Activated naive CD4-positive, alpha-beta T cell treated with anti-CD3 and anti-CD28 coated beads, Interleukin-2, amount 10 ng/mL, durations not matched to agents 7 days and 5 days (primary cell): ENCODE results near the gene CRYAA.
"Not testable (repeated sequence)": the region's sequence is repeated elsewhere in the genome, so short reads cannot be mapped to it uniquely, and the experiment has no call there.

Experiments
- CTCF ChIA-PET: fragments of 350-600 bp; sonication (Branson Sonifier 250); formaldehyde crosslinking; loops from one replicate; lab custom pipeline; 2021; ENCODE audit warnings: antibody characterized with exemption; lab: Charles Lee
- DNase-seq: peaks from one replicate; pipeline ENCODE4 v3.0.0-alpha.2; 2020
- H3K27ac Mint-ChIP-seq: one replicate; pipeline ENCODE4 v1.8.0; 2021; ENCODE audit warnings: mild to moderate bottlenecking, moderate library complexity, mixed read lengths
- H3K27me3 Mint-ChIP-seq: one replicate; pipeline ENCODE4 v1.8.0; 2021; ENCODE audit warnings: mild to moderate bottlenecking, mixed read lengths
- H3K36me3 Mint-ChIP-seq: one replicate; pipeline ENCODE4 v1.8.0; 2021; ENCODE audit warnings: mixed read lengths
- H3K4me1 Mint-ChIP-seq: one replicate; pipeline ENCODE4 v1.8.0; 2021; ENCODE audit warnings: mixed read lengths
- H3K4me3 Mint-ChIP-seq: one replicate; pipeline ENCODE4 v1.8.0; 2021; ENCODE audit warnings: mild to moderate bottlenecking, moderate library complexity, mixed read lengths
- H3K9me3 Mint-ChIP-seq: one replicate; pipeline ENCODE4 v1.8.0; 2021; ENCODE audit warnings: mixed read lengths

Gene CRYAA

GRCh38 chr21:43169230-43169886 lies 550 bp downstream of the CRYAA start:
- H3K27me3 Mint-ChIP-seq, DNase-seq, H3K36me3 Mint-ChIP-seq, H3K27ac Mint-ChIP-seq, H3K9me3 Mint-ChIP-seq, H3K4me3 Mint-ChIP-seq, H3K4me1 Mint-ChIP-seq, CTCF ChIA-PET: not testable (repeated sequence)

GRCh38 chr21:43169891-43170290 lies 1.1 kb downstream of the CRYAA start:
- CTCF ChIA-PET, H3K27ac Mint-ChIP-seq, H3K27me3 Mint-ChIP-seq, H3K4me3 Mint-ChIP-seq, H3K4me1 Mint-ChIP-seq, H3K9me3 Mint-ChIP-seq, DNase-seq, H3K36me3 Mint-ChIP-seq: not testable (repeated sequence)

GRCh38 chr21:43172812-43173211 lies 4.0 kb downstream of the CRYAA start:
- H3K27ac Mint-ChIP-seq, H3K9me3 Mint-ChIP-seq, H3K27me3 Mint-ChIP-seq, CTCF ChIA-PET, H3K4me1 Mint-ChIP-seq, H3K4me3 Mint-ChIP-seq, H3K36me3 Mint-ChIP-seq, DNase-seq: not testable (repeated sequence)

DNA sequence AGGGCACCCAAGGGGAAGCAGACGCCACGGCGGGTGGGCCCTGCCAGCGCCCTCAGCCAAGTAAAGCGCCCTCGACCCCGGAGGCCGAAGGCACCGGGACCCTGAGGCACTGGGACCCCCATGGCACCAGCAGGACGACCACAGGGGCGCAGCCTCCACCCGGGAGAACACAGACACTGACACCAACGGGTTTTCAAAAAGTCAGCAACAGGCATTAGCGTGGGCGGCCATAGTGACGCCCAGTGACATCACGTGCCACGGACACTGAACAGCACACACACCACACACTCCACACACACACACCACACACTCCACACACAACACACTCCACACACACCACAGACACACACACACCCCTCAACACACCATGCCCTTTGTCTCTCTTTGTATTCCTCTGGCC lies 4.6 kb downstream of the CRYAA start:
- DNase-seq, CTCF ChIA-PET, H3K27ac Mint-ChIP-seq, H3K9me3 Mint-ChIP-seq, H3K27me3 Mint-ChIP-seq, H3K4me1 Mint-ChIP-seq, H3K36me3 Mint-ChIP-seq, H3K4me3 Mint-ChIP-seq: not testable (repeated sequence)

DNA sequence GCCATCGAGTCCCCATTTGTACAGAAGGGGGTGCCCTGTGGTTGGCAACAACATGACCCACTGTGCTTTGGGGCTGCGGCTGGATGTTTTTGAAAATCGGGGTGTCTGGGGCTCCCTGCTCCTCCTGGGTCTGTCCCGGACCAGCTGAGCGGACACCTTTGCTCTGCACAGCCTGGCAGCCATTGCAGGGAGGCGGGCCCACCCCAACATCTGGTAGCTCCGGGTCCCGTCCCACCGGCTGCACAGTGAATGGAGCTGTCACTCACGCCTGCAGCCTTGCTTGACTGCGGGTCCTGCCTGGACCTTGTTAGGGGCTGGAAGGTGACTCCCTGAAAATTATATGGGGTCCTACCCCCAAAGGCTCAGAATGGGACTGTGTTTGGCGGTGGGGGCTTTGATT lies 5.1 kb downstream of the CRYAA start:
- H3K4me1 Mint-ChIP-seq, H3K4me3 Mint-ChIP-seq, DNase-seq, H3K27ac Mint-ChIP-seq, H3K9me3 Mint-ChIP-seq, H3K27me3 Mint-ChIP-seq, H3K36me3 Mint-ChIP-seq, CTCF ChIA-PET: not testable (repeated sequence)

- H3K9me3 Mint-ChIP-seq, CTCF ChIA-PET: not testable (repeated sequence)
Observed at GRCh38 chr21:43174998-43175397, 6.2 kb downstream of the CRYAA start.

DNA sequence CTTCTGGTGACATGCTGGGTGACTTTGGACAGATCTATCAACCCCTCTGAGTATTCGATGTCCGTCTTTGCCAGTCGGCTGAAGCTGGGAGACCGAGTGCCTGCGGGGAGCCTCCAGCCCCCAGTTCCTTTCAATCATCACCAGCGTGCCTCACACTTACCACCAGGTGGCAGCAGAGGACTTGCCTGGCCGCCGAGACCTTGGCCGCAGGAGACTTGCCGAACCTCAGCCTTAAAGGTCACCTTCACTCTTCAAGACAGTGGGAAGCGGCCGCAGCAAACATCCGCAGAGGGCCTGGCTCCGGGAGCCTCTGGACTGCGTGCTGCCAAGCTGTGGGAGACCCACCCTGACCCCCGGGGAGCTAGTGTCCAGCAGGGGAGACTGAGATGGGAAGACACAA lies 7.8 kb downstream of the CRYAA start:
- H3K27ac Mint-ChIP-seq, H3K4me1 Mint-ChIP-seq, H3K27me3 Mint-ChIP-seq, H3K9me3 Mint-ChIP-seq, H3K36me3 Mint-ChIP-seq, CTCF ChIA-PET, DNase-seq, H3K4me3 Mint-ChIP-seq: not testable (repeated sequence)

More at GRCh38 chr21:43174998-43175397, 6.2 kb downstream of the CRYAA start:
- not testable (repeated sequence) for H3K4me3 Mint-ChIP-seq, H3K36me3 Mint-ChIP-seq, H3K27ac Mint-ChIP-seq, DNase-seq, H3K27me3 Mint-ChIP-seq, H3K4me1 Mint-ChIP-seq

DNA sequence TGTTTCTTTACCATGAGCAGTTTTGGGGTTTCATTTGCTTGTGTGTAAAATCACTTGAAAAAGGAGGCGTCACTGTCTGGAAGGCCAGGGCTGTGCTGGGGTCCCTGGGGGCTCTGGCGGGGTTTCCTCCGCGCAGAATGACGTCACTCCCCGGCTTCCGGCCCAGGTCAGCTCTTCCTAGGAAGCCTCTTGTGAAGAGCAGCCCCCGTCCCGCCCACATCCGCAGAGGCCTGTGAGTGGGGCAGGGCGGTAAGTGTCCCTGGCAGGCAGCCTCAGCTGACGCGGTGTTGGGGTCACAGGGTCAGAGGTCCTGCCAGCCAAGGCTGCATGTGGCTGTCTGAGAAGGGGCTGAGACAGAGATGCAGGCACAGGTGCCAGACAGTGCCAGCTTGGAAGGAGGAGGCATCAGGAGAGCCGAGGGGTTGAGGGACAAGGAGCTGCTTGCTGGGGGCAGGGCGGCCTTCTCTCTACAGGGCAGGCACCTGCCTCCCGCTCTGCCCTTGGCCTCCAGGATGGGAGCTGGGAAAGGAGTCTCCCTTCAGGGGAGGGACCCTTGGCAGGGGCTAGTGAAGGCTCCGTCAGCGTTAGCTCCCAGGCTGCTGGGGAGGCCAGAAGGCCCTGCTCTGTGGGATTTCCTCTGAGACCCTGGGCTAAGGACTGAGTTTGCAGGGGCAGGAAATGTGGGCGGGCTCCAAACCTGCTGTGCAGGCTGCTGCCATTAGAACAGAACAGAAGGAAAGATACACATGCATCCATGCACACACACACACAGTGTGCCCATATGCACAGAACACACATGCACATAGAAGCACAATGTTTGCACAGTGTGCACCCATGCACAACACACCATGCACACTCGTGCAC lies 8.5 kb downstream of the CRYAA start:
- H3K36me3 Mint-ChIP-seq, H3K9me3 Mint-ChIP-seq, H3K4me1 Mint-ChIP-seq, CTCF ChIA-PET, H3K27me3 Mint-ChIP-seq, H3K27ac Mint-ChIP-seq, DNase-seq, H3K4me3 Mint-ChIP-seq: not testable (repeated sequence)

- H3K36me3 Mint-ChIP-seq, H3K27ac Mint-ChIP-seq, H3K4me3 Mint-ChIP-seq, H3K27me3 Mint-ChIP-seq, CTCF ChIA-PET, H3K4me1 Mint-ChIP-seq, DNase-seq, H3K9me3 Mint-ChIP-seq: not testable (repeated sequence)
Observed at GRCh38 chr21:43178175-43178826, 9.5 kb downstream of the CRYAA start.

- DNase-seq, H3K27ac Mint-ChIP-seq, H3K4me1 Mint-ChIP-seq, H3K27me3 Mint-ChIP-seq, H3K36me3 Mint-ChIP-seq, H3K9me3 Mint-ChIP-seq, CTCF ChIA-PET, H3K4me3 Mint-ChIP-seq: not testable (repeated sequence)
Observed at GRCh38 chr21:43181033-43181432, 12.2 kb downstream of the CRYAA start.

DNA sequence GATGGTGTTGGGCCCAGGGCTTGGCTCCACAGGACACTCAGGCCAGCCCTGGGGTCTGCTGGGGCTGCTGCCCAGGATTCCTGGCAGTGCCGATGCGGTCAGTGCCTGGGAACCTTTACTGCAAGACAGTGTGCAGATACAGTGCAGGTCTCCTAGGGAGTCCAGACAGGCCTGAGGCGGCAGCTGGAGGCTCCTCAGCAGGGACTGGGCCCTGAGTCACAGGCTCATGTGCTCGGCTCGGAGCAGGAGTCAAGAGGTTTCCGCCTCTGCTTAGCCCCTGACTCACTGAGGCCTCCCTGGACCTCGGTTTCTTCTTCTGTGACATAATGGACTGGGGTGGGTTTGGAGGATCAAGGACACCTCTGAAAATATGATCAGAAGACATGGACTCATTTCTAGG lies 18.5 kb downstream of the CRYAA start:
- CTCF ChIA-PET, H3K4me1 Mint-ChIP-seq: not testable (repeated sequence)

GRCh38 chr21:43187715-43188114 lies 18.9 kb downstream of the CRYAA start:
- no peak overlapping the region for H3K4me3 Mint-ChIP-seq
- CTCF ChIA-PET = no interaction called here
- peaks cover 2% of the 10 kb centered on the region for H3K9me3 Mint-ChIP-seq
- peaks cover 12% of the 10 kb centered on the region for H3K27me3 Mint-ChIP-seq
- H3K4me1 Mint-ChIP-seq = peaks cover 7% of the 10 kb centered on the region
- H3K36me3 Mint-ChIP-seq = no peaks in the 10 kb centered on the region
- H3K27ac Mint-ChIP-seq = no peak overlapping the region
- DNase-seq = no peak

More for the DNA sequence above, 18.5 kb downstream of the CRYAA start:
- H3K27ac Mint-ChIP-seq, H3K36me3 Mint-ChIP-seq, H3K27me3 Mint-ChIP-seq, H3K4me3 Mint-ChIP-seq, H3K9me3 Mint-ChIP-seq, DNase-seq: not testable (repeated sequence)

GRCh38 chr21:43188181-43188580 lies 19.4 kb downstream of the CRYAA start:
- Mint-ChIP-seq H3K27me3 (peaks cover 15% of the 10 kb centered on the region), H3K27ac (no peak overlapping the region), H3K4me3 (no peak overlapping the region), H3K36me3 (no peaks in the 10 kb centered on the region), H3K9me3 (peaks cover 2% of the 10 kb centered on the region), H3K4me1 (peaks cover 7% of the 10 kb centered on the region)
- CTCF ChIA-PET = no interaction called here
- no peak for DNase-seq

- no peak for DNase-seq
- Mint-ChIP-seq H3K36me3 (no peaks in the 10 kb centered on the region), H3K9me3 (peaks cover 2% of the 10 kb centered on the region), H3K27ac (no peak overlapping the region), H3K4me1 (peaks cover 7% of the 10 kb centered on the region), H3K4me3 (no peak overlapping the region), H3K27me3 (peaks cover 18% of the 10 kb centered on the region)
- CTCF ChIA-PET = no interaction called here
Observed at GRCh38 chr21:43188592-43189210, 19.9 kb downstream of the CRYAA start.
